K562 (cell line): ENCODE data around the gene UNC13A. TPM values are rescaled to one million over a fixed set of nuclear protein-coding genes. Genes with fewer than 3 reads are reported as not detected.

Source experiments
- ATF2 ChIP-seq: sonication (generic); formaldehyde crosslinking; IDR thresholded peaks from 2 replicates; pipeline ENCODE4 v1.8.1; 2022; ENCODE audit warnings: missing genetic modification reagents
- CREM ChIP-seq: IDR thresholded peaks from 2 replicates; pipeline ENCODE4 v1.6.1; 2014; ENCODE audit warnings: antibody characterized with exemption, low read depth
- DLX4 ChIP-seq: fragments of 250-450 bp; sonication (Bioruptor Pico); IDR thresholded peaks from 2 replicates; pipeline ENCODE4 v1.6.1; 2021; ENCODE audit warnings: mild to moderate bottlenecking
- E2F4 ChIP-seq: sonication (generic); formaldehyde crosslinking; IDR thresholded peaks from 2 replicates; pipeline ENCODE4 v1.8.0; 2022; ENCODE audit warnings: mild to moderate bottlenecking, low read depth, missing genetic modification reagents
- IRF9 ChIP-seq: fragments of 450-650 bp; IDR thresholded peaks from 2 replicates; pipeline ENCODE4 v1.6.1; 2016; ENCODE audit warnings: missing biosample characterization, missing genetic modification characterization
- KAT7 ChIP-seq: sonication (generic); formaldehyde crosslinking; IDR thresholded peaks from 2 replicates; pipeline ENCODE4 v1.8.0; 2022; ENCODE audit warnings: missing genetic modification reagents, mild to moderate bottlenecking, borderline replicate concordance
- KLF13 ChIP-seq: fragments of 450-650 bp; IDR thresholded peaks from 2 replicates; pipeline ENCODE4 v1.6.1; 2016; ENCODE audit warnings: missing genetic modification characterization, low read depth, mild to moderate bottlenecking, missing compliant biosample characterization, moderate library complexity, borderline replicate concordance
- MTA1 ChIP-seq: fragments of 450-650 bp; IDR thresholded peaks from 2 replicates; pipeline ENCODE4 v1.6.1; 2017; ENCODE audit warnings: borderline replicate concordance
- MTA2 ChIP-seq: fragments of 450-650 bp; IDR thresholded peaks from 2 replicates; pipeline ENCODE4 v1.6.1; 2016; ENCODE audit warnings: low read depth
- NKRF ChIP-seq: fragments of 450-650 bp; IDR thresholded peaks from 2 replicates; pipeline ENCODE4 v1.6.1; 2016; ENCODE audit warnings: borderline replicate concordance
- PHB ChIP-seq: fragments of 250-450 bp; sonication (Bioruptor Pico); IDR thresholded peaks from 2 replicates; pipeline ENCODE4 v1.5.0; 2021
- PRPF4 ChIP-seq: fragments of 200-400 bp; formaldehyde crosslinking; IDR thresholded peaks from one replicate; pipeline ENCODE4 v1.6.1; 2017; ENCODE audit warnings: low read length, low read depth, mild to moderate bottlenecking; ENCODE audit not compliant: insufficient read depth, poor library complexity, severe bottlenecking
- PYGO2 ChIP-seq: fragments of 450-650 bp; IDR thresholded peaks from 2 replicates; pipeline ENCODE4 v1.6.1; 2016; ENCODE audit warnings: mild to moderate bottlenecking, missing genetic modification characterization, moderate library complexity, missing compliant biosample characterization
- RNF2 ChIP-seq: sonication (generic); IDR thresholded peaks from 2 replicates; pipeline ENCODE4 v1.6.1; 2016
- USF2 ChIP-seq: sonication (generic); formaldehyde crosslinking; IDR thresholded peaks from 2 replicates; pipeline ENCODE4 v1.5.0; 2020; ENCODE audit warnings: missing genetic modification reagents
- ZNF140 ChIP-seq: fragments of 250-450 bp; sonication (Bioruptor Pico); IDR thresholded peaks from 2 replicates; pipeline ENCODE4 v1.8.0; 2021; ENCODE audit warnings: moderate library complexity, mild to moderate bottlenecking, inconsistent platforms
- ZNF274 ChIP-seq: IDR thresholded peaks from 2 replicates; pipeline ENCODE4 v1.6.1; 2011; ENCODE audit warnings: low read depth, mild to moderate bottlenecking, low read length, moderate library complexity, borderline replicate concordance
- ZNF280B ChIP-seq: fragments of 250-450 bp; sonication (Bioruptor Pico); IDR thresholded peaks from 2 replicates; pipeline ENCODE4 v1.5.1; 2021; ENCODE audit warnings: mild to moderate bottlenecking
- polyA plus RNA-seq, 8 experiments: library from polyadenylated mRNA; depleted of rRNA in 4 of 8; stranded (reverse) in 5 of 8; unstranded in 3 of 8; fragments of >200 nt; fragmentation: Nextera tagmentation in 2 of 8; fragmentation: Illumina TruSeq in 1 of 8; extraction: Ambion mirVana in 2 of 8; extraction: Trizol in 1 of 8; gene quantifications; 2 replicates each; pipeline versions ENCODE4 v1.2.1 to v1.2.3, GENCODE V29; 2011 to 2014; ENCODE audit warnings: inconsistent platforms in 1 of 8, missing spikeins in 1 of 8
- total RNA-seq, 7 experiments: library from RNA; depleted of rRNA in 6 of 7; stranded (reverse); fragments of >200 nt in 6 of 7; fragmentation: Illumina TruSeq in 2 of 7; extraction: Trizol in 2 of 7; gene quantifications; 2 replicates each; pipeline versions ENCODE4 v1.2.1 to v1.2.3, GENCODE V29; 2011 to 2021; ENCODE audit warnings: low replicate concordance in 1 of 7

Gene UNC13A
- total and polyA plus RNA-seq, 9 of the 15 experiments (the other 6 are each of a cell fraction or from before 2014, with no cell fraction given): 0.03 to 1.0 (median 0.25) TPM

- TF ChIP-seq NKRF: no peak
- TF ChIP-seq PYGO2 (tag): no peak
- TF ChIP-seq ZNF280B (CRISPR knock-in tag): no peak
- no peak for TF ChIP-seq KLF13 (tag)
- no peak for TF ChIP-seq USF2 (CRISPR knock-in tag)
- TF ChIP-seq DLX4: no peak
- TF ChIP-seq ATF2 (CRISPR knock-in tag): no peak
- TF ChIP-seq CREM: peak; percentile 92
- TF ChIP-seq IRF9 (tag): no peak
- TF ChIP-seq MTA1: peak; percentile 88; the same call in 1 of the 2 replicates
- no peak for TF ChIP-seq KAT7
- TF ChIP-seq ZNF140 (CRISPR knock-in tag): no peak
- TF ChIP-seq PRPF4: no peak
- no peak for TF ChIP-seq RNF2
- TF ChIP-seq E2F4 (CRISPR knock-in tag): no peak
- TF ChIP-seq MTA2: no peak
- no peak for TF ChIP-seq ZNF274
- TF ChIP-seq PHB (CRISPR knock-in tag): no peak
These were observed 42.7 kb downstream of the UNC13A start (continued) for GRCh38 chr19:17645339-17645963.
